ENCODE data around the gene GRPEL1. TPM values are rescaled to one million over a fixed set of nuclear protein-coding genes. Genes with fewer than 3 reads are reported as not detected.

GRPEL1 gene
- total RNA-seq, 1 donor from 2014 or later = 31.5 TPM

DNA sequence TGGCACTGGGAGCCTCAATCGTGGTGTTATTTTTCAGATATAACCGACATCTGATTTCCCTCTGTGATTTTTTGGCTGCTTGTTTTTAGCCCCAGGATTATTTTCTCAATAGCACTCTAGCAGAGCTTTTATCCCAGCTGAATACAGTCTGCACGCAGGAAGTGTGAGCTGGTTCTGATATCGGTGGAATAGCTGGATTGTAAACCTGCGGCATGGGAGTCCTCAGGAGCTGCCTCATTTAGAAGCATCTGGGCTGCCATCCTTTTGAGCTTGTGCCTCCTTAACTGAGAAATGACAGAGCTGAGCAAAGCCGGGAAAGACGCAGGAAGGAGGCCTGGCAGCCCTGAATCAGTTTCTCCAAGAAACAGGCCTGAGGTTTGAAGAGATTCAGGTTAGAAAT, 28.4 kb upstream of the GRPEL1 start:
- H3K27me3 ChIP-seq (ENCODE audit: control insufficient read depth, insufficient read depth, low read length) = peaks cover 3% of the 10 kb centered on the region
- TF ChIP-seq, protein P1, sequence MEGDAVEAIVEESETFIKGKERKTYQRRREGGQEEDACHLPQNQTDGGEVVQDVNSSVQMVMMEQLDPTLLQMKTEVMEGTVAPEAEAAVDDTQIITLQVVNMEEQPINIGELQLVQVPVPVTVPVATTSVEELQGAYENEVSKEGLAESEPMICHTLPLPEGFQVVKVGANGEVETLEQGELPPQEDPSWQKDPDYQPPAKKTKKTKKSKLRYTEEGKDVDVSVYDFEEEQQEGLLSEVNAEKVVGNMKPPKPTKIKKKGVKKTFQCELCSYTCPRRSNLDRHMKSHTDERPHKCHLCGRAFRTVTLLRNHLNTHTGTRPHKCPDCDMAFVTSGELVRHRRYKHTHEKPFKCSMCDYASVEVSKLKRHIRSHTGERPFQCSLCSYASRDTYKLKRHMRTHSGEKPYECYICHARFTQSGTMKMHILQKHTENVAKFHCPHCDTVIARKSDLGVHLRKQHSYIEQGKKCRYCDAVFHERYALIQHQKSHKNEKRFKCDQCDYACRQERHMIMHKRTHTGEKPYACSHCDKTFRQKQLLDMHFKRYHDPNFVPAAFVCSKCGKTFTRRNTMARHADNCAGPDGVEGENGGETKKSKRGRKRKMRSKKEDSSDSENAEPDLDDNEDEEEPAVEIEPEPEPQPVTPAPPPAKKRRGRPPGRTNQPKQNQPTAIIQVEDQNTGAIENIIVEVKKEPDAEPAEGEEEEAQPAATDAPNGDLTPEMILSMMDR (IDR thresholded peaks at IDR 0.05; ENCODE audit: insufficient read depth, low read length, poor library complexity, severe bottlenecking) = no peak
- no peak for DNase-seq (ENCODE audit: low read depth)
- H3K4me3 ChIP-seq (ENCODE audit: low read depth, low read length) = no peak overlapping the region
- H3K36me3 ChIP-seq (ENCODE audit: control insufficient read depth, insufficient read depth, low read length) = no peaks in the 10 kb centered on the region

DNA sequence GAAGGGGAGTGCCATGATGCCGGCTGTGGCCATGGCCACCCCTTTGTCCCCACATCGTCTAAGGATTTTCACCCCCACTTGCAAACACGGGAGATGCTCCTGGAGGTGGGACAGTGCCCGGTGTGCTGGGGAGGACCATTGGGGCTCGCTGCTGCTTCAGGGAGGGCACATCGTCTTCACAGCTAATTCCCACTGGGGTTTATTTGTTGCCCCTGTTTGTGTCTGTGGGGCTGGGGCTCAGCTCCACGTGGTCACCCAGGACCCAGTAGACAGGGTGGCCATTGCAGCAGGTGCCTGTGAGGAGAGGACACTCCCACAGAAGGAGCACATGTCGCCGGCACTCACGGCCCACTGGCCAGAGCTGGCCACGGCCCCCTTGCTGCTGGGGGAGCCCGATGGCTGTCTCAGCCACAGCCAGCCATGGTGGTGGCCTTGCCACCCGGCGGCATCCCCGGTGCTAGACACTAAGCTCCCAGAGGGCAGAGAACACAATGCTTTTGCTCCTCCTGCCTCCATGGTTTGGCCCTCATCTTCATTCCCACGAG, 27.8 kb upstream of the GRPEL1 start:
- DNase-seq (ENCODE audit: low read depth) = no peak
- TF ChIP-seq, protein P1 (IDR thresholded peaks at IDR 0.05; ENCODE audit: insufficient read depth, low read length, poor library complexity, severe bottlenecking) = no peak
- H3K4me3 ChIP-seq (ENCODE audit: low read depth, low read length) = no peak overlapping the region
- no peaks in the 10 kb centered on the region for H3K36me3 ChIP-seq (ENCODE audit: control insufficient read depth, insufficient read depth, low read length)
- peaks cover 3% of the 10 kb centered on the region for H3K27me3 ChIP-seq (ENCODE audit: control insufficient read depth, insufficient read depth, low read length)

DNA sequence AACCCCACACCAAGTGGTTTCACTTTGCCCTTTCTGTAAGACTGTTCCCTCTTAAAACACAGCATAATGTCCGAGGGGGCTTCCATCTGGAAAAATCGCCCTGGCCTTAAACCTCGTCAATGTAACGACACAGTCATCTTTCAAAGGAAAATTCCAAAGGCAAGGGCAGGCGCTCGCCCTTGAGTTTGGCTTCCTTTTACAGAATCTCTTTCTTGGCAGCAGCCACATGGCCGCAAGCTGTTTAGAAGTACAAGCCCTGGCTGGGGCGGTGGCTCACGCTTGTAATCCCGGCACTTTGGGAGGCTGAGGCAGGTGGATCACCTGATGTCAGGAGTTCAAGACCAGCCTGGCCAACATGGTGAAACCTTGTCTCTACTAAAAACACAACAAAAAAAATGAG, 27.1 kb upstream of the GRPEL1 start:
- TF ChIP-seq, protein P1 (IDR thresholded peaks at IDR 0.05; ENCODE audit: insufficient read depth, low read length, poor library complexity, severe bottlenecking) = no peak
- Histone ChIP-seq H3K4me3 (ENCODE audit: low read depth, low read length) (no peak overlapping the region), H3K36me3 (ENCODE audit: control insufficient read depth, insufficient read depth, low read length) (no peaks in the 10 kb centered on the region), H3K27me3 (ENCODE audit: control insufficient read depth, insufficient read depth, low read length) (peaks cover 3% of the 10 kb centered on the region)
- DNase-seq (ENCODE audit: low read depth) = no peak

DNA sequence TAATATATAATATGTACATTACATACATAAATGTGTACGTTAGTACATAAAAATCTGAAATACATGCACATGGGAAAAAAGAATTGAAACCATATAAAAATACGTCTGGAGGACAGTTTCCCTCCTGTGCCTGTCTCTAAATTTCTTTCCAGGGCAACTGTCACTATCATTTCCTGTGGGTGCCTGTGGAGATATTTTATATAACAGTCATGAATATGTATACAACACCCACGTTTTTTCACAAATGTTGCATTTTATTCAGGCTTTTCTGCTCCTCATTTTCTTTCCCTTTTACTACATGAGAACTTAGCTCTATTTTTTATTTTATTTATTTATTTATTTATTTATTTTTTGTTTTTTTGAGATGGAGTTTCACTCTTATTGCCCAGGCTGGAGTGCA, 24.2 kb upstream of the GRPEL1 start:
- Histone ChIP-seq H3K4me3 (ENCODE audit: low read depth, low read length) (no peak overlapping the region), H3K27me3 (ENCODE audit: control insufficient read depth, insufficient read depth, low read length) (peaks cover 5% of the 10 kb centered on the region), H3K36me3 (ENCODE audit: control insufficient read depth, insufficient read depth, low read length) (no peaks in the 10 kb centered on the region)
- TF ChIP-seq, protein P1 (IDR thresholded peaks at IDR 0.05; ENCODE audit: insufficient read depth, low read length, poor library complexity, severe bottlenecking) = no peak
- DNase-seq (ENCODE audit: low read depth) = no peak

DNA sequence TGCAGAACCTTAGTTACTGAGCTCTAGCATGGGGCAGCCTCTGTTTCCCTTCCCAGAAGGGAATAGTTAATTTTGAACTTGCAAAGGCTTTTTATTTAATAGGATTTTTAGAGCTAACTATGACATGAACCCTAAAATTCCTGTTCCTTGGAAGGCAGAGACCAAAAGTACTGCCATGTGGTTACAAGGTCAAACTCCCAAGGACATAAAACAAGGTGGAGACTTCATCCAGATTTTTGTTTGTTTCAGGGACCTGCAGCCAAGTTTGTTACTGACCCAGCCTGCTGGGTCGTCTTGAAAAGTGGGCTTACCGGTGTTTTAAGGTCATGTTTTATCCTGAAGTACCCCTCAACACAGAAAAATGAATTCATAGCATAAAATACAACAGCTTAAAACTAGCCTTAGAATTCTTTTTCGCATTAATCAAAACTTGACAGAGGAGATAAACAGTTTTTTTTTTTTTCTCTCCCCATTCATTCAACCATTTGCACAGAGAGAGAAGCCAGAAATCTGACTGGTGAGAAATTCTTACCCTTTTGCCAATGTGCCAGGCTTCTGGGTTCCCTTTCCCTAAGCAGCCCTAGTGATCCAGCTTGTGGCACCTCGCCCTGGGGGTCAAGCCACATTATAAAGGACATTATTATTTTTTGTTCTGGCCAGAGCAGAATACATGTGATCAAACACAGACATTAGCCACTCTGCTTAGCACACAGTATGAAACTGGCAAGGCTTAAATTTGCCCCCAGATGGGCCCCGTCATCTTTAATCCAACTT, 21.5 kb upstream of the GRPEL1 start:
- H3K27me3 ChIP-seq (ENCODE audit: control insufficient read depth, insufficient read depth, low read length) = peaks cover 6% of the 10 kb centered on the region
- DNase-seq (ENCODE audit: low read depth) = no peak
- no peak overlapping the region for H3K4me3 ChIP-seq (ENCODE audit: low read depth, low read length)
- TF ChIP-seq, protein P1 (IDR thresholded peaks at IDR 0.05; ENCODE audit: insufficient read depth, low read length, poor library complexity, severe bottlenecking) = no peak
- H3K36me3 ChIP-seq (ENCODE audit: control insufficient read depth, insufficient read depth, low read length) = no peaks in the 10 kb centered on the region

All from kidney epithelial cell (primary cell).